Measurements from ENCODE around the gene MBD6.

DNA sequence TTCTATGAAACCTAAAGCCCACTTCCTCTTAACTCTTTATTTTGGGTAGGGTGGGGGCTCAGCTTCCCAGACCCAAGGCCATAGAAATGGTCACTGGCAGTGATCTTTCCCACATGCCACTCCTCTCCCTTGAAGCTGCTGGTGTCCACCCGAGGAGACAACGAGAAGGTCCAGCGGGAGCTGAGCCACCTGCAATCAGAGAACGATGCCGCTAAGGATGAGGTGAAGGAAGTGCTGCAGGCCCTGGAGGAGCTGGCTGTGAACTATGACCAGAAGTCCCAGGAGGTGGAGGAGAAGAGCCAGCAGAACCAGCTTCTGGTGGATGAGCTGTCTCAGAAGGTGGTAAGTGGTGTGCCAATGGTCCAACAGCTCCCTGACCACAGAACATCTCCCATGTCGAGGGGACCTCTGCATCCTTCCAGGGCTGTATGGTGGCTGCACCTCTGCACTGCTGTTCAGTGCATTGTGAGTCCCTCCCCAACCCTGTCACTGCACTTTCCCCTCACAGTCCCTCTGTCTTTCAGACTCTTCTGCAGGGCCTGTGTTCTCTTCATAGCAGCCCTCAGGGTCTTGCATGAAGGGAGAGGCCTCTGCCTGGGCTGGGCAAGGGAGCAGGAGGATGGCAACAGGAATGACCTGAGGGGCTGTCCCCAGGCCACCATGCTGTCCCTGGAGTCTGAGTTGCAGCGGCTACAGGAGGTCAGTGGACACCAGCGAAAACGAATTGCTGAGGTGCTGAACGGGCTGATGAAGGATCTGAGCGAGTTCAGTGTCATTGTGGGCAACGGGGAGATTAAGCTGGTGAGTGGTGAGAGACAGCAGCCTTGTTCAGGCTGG is 49.5 kb downstream of the MBD6 start:
- TF ChIP-seq, protein P1, sequence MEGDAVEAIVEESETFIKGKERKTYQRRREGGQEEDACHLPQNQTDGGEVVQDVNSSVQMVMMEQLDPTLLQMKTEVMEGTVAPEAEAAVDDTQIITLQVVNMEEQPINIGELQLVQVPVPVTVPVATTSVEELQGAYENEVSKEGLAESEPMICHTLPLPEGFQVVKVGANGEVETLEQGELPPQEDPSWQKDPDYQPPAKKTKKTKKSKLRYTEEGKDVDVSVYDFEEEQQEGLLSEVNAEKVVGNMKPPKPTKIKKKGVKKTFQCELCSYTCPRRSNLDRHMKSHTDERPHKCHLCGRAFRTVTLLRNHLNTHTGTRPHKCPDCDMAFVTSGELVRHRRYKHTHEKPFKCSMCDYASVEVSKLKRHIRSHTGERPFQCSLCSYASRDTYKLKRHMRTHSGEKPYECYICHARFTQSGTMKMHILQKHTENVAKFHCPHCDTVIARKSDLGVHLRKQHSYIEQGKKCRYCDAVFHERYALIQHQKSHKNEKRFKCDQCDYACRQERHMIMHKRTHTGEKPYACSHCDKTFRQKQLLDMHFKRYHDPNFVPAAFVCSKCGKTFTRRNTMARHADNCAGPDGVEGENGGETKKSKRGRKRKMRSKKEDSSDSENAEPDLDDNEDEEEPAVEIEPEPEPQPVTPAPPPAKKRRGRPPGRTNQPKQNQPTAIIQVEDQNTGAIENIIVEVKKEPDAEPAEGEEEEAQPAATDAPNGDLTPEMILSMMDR (IDR thresholded peaks at IDR 0.05; ENCODE audit: low read length), result no peak
- no peak for TF ChIP-seq EZH2 (optimal IDR thresholded peaks at IDR 0.05; ENCODE audit: low read depth, low read length)

All from MM.1S (cell line).